HL-60/S4 treated with phorbol 12-myristate 13-acetate at 8.2 ng/mL for 4 days and 3 days (cell line): Measurements from ENCODE around the gene MLLT3.

Experiments used
- in situ Hi-C: fragments of 300-500 bp; cut with MboI; formaldehyde crosslinking; loops from 2 replicates; pipeline ENCODE4 v1.15.0; 2022; ENCODE audit warnings: low sequenced_read_pairs

Gene MLLT3

GRCh38 chr9:20518737-20519136 is 103.6 kb downstream of the MLLT3 start:
- in situ Hi-C loops = no loop called here

- in situ Hi-C loops = no loop called here
These were observed 109.0 kb downstream of the MLLT3 start for GRCh38 chr9:20513126-20513913.

GRCh38 chr9:20512636-20513035 is 109.7 kb downstream of the MLLT3 start:
- in situ Hi-C loops = no loop called here

- in situ Hi-C loops = no loop called here
These were observed 110.2 kb downstream of the MLLT3 start for GRCh38 chr9:20512106-20512505.

- in situ Hi-C loops = no loop called here
These were observed 110.6 kb downstream of the MLLT3 start for GRCh38 chr9:20511686-20512085.

GRCh38 chr9:20509466-20509865 is 112.8 kb downstream of the MLLT3 start:
- in situ Hi-C loops = no loop called here

- in situ Hi-C loops = no loop called here
These were observed 114.1 kb downstream of the MLLT3 start for GRCh38 chr9:20508242-20508641.

GRCh38 chr9:20507431-20507830 is 114.9 kb downstream of the MLLT3 start:
- in situ Hi-C loops = no loop called here

GRCh38 chr9:20506099-20506900 is 116.0 kb downstream of the MLLT3 start:
- in situ Hi-C loops = no loop called here

DNA sequence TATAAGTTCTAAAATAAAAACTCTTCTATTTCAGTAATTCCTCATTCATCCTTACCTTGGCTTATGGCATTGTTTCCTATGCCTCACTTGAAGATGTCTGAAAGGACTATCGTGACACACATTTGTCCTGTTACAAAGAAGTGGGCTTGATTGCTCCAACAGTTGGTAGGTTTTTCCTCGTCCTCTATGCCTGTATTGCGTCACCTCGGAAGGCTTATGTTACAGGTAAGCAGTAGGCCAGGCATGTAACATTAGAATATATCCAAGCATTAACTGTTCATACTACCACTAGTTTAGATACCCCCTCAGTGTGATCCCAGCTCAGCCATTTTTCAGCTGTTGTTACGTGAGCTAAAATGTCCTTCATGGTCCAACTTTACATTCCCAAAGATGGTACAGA is 116.7 kb downstream of the MLLT3 start:
- in situ Hi-C loops = no loop called here

- in situ Hi-C loops = no loop called here
These were observed 117.4 kb downstream of the MLLT3 start for GRCh38 chr9:20504930-20505329.

GRCh38 chr9:20500101-20500500 is 122.2 kb downstream of the MLLT3 start:
- in situ Hi-C loops = no loop called here

DNA sequence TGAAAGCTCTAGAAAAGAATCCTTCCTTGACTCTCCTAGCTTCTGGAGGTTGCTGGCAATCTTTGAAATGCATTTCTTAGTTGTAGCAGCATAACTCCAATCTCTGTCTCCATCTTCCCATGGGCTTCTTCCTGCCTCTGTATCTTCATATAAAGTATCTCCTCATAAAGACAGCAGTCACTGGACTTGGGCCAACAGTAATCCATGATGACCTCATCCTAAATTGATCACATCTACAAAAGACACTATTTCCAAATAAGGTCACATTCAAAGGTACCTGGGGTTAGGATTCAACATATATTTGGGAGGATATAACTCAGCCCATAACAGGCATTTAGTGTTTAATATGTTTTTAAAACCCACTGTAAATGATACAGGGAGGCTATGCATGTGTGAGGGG is 123.3 kb downstream of the MLLT3 start:
- in situ Hi-C loops = no loop called here

DNA sequence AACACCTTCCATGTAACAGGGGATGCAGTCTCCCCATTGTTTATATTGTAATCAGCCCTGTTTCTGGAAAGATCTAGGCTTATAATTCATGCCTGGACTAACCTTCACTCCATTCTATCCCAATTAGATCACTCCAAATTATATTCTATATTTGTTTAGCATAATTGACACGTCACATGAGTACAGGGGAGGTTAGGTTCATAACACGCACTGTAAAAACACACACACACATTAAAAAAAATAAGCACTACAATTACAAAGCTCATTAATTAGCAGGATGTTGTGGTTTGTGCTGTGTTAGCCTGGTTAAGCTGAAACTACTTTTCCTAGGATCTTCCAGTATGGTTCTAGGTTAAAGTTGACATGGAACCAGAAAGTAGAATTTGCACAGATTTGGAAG is 126.0 kb downstream of the MLLT3 start:
- in situ Hi-C loops = no loop called here

DNA sequence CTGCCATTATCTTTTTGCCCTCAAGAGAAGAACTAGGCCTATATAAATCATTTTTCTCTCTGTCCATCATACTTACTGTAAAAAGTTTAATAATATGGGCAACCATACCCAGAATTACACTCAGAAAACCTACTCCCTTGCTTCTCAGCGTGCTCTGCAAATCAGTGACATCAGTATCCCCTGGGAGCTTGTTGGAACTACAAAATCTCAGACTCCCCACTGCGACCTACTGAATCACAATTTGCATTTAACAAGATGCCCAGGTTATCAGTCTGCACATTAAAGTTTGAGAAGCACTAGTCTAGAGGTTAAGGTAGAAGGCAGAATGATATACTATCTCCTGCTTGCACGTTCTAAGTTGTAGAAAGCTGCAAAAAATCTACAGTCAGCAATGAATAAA is 127.2 kb downstream of the MLLT3 start:
- in situ Hi-C loops = no loop called here

DNA sequence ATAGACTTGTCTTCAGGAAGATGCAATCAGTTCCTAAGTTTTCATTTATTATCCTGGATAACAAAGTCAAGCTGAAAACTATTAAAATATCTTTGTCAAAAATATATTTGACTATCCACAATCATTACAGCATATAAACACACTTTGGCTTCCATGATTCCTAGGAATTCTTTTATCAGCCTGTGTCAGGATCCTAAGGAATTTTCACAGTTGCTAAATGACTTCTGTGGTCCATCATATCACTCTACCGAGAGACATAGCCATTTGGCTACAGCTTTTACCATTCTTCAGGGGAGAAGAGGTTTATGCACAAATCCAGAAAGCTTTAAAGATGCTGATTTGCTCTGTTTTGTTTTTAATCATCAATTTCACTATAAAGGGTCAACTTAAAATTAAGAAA is 128.3 kb downstream of the MLLT3 start:
- in situ Hi-C loops = no loop called here

DNA sequence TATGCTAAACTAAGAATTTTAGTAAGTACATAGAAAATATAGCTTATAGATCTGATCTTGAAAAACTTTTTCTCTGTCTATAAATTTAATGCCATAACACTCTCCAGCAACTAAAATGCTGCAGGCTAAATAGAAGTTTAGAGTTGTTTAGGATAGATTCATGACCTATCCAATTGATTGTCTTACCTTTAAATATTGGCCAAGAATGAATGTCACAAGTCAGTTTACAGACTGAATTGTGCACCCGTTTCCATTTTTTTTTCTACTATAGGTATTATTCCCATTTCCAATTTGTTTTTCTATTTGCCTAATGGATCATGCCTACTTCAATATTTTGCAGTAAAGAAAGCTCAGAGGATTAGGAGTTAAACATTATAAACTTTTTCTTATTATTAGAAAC is 129.5 kb downstream of the MLLT3 start:
- in situ Hi-C loops = no loop called here

- in situ Hi-C loops = no loop called here
These were observed 130.7 kb downstream of the MLLT3 start for GRCh38 chr9:20491612-20492011.

DNA sequence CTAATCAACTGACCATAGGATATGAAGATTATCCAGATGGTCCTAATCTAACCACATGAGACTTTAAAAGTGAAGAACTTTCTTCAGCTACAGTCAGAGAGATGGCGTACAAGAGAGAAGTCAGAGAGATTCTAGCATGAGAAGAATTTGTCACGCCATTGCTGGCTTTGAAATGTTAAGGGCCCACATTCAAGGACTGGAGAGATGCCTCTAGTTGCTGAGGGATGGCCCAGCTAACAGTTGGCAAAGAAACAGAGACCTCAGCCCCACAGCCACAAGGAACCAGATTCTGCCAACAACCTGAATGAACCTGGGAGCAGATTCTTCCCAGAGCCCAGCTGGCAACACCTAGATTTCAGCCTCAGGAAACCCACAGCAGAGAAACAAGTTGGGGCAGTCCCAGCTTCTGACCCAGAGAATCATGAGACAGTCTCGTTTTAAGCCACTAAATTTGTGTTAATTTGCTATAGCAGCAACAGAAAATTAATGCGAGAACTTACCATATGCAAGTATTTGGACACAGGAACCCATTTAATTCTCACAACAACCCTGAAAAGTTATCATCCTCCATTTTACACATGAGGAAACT is 132.0 kb downstream of the MLLT3 start:
- in situ Hi-C loops = no loop called here

DNA sequence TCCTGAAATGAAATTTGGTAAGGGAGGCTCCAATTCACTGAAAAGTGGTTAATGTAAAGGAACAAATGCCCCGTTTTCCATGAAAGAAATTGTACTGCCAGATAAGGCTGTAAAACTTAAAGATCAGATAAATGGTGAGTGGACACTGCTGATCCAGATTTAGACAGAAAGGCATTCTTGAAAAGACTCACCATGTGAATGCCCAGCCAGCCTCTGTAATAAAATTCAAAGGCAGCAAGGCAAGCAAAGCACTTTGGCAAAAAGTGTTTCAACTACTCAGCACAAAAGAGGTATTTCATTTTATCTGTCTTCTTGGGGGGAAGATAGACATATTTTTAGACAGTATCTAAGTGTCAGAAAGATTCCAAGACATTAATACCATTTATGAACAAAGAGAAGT is 133.6 kb downstream of the MLLT3 start:
- in situ Hi-C loops = no loop called here

DNA sequence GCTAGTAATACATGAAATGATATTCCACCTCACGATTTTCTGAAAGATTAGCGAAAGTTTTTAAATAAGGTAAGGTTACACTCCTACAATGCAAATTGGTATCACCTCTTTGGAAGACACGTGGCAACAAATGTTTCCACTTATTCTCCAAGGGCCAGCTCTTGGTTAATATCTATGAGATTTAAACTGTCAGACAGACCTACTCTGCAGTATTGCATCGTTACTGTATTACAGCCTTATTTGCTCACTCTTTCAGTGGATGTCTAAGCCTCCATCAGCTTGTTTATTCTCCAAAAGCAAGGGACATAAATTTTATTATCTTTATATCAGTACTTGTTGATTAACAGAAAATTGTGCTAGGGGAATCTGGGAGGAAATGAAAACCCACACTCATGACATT is 135.7 kb downstream of the MLLT3 start:
- in situ Hi-C loops = no loop called here

GRCh38 chr9:20481437-20481836 is 140.9 kb downstream of the MLLT3 start:
- in situ Hi-C loops = no loop called here
